ENCODE results near the gene DUSP28.

DUSP28 gene

GRCh38 chr2:240596491-240596931 lies 36.4 kb downstream of the DUSP28 start:
- H3K27ac ChIP-seq = no peak overlapping the region
- no peak for DNase-seq (ENCODE audit: low read depth, low spot score)

DNA sequence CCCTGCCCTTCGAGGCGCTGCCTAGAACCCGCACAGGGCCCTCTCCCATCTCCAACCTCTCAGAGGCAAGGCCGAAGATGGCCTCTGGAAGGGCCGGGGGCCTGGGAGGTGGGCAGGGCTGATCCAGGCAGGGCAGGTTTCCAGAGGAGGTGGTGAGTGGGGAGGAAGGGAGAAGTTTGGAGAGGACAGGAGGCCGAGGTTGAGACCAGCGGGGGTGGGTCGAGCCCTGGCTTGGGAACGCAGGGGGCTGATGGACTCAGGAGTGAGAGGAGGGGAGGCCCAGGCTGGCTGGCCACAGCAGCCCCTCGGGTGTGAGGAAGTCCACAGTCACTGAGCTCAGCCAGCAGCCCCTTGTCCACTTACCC lies 36.9 kb downstream of the DUSP28 start:
- no peak overlapping the region for H3K27ac ChIP-seq
- no peak for DNase-seq (ENCODE audit: low read depth, low spot score)

DNA sequence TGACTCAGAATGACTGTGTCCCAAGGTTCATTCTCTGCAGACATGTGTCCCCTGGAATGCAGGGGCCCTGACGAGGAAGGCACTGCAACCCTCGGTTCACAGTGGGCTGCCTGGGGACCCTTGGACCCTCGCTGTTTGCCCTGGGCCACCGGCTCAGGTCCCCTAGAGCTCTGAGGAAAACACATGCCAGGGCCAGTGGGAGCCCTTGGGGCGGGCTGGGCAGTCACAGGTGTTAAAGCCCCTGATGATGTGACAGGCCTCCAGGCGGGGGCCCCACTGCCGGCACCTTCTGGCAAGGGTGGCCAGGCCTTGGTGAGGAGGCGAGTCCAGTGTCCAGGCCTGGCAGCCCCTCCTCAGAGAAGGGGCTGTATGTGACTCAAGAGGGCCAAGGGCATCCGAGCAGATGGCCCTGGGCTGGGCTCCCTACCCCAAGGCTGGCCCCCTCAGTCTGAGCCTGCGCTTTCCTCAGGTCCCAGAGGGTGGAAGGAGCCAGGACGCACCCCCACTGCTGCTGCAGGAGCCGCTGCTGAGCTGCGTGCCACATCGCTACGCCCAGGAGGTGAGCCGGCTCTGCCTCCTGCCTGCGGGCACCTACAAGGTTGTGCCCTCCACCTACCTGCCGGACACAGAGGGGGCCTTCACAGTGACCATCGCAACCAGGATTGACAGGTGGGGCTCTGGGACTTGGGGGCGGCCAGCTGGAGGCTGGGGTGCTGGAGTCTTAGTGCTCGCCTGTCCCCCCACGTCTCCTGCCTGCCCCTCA lies 37.4 kb downstream of the DUSP28 start:
- DNase-seq (ENCODE audit: low read depth, low spot score) = no peak
- H3K27ac ChIP-seq = no peak overlapping the region

GRCh38 chr2:240598311-240598911 lies 38.3 kb downstream of the DUSP28 start:
- no peak for DNase-seq (ENCODE audit: low read depth, low spot score)

DNA sequence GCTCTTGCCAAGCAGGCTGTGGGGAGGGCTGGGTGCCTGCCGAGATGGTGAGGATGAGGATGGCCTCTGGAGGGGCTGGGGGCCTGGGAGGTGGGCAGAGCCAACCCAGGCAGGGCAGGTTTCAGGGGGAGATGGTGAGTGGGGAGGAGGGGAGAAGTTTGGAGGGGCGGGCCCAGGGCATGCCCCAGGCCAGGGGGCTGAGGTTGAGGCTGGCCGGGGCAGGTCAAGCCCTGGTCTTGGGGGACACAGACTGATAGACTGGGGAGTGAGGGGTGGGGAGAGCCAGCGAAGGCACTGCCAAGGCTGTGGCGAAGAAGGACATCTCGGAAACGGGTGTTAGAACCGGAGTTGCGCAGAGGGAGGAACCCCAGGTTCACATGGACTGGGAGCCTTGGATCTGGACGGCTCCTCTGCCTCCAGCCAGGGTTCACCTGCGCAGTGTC lies 39.0 kb downstream of the DUSP28 start:
- no peak overlapping the region for H3K27ac ChIP-seq
- DNase-seq (ENCODE audit: low read depth, low spot score) = no peak

More at GRCh38 chr2:240598311-240598911, 38.3 kb downstream of the DUSP28 start:
- no peak overlapping the region for H3K27ac ChIP-seq

DNA sequence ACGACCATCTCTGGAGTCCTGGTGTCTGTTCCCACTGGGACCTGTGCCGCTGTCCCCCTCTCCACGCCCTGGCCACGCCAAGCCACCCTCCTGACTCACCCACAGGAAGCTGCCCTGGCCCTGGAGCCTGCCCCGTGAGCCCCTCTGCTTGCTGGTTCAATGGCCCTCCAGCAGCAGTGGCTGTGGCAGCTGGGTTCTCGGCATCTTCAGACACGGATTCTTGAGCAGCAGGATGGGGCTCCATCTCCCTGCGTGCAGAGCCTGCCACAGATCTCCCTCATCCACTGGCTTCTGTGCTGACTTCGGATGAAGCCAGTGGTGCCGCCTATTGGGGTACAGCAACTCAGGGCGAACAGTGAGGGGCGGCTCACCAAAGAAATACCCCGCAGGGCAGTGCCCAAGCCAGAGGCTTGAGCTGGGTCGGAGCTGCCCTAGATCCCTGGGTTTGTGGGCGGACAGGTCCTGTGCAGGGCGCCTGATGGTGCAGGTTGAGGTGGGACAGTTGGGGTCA lies 40.3 kb downstream of the DUSP28 start:
- H3K27ac ChIP-seq = no peak overlapping the region
- no peak for DNase-seq (ENCODE audit: low read depth, low spot score)

- H3K27ac ChIP-seq = no peak overlapping the region
- no peak for DNase-seq (ENCODE audit: low read depth, low spot score)
Observed at GRCh38 chr2:240601061-240601830, 41.1 kb downstream of the DUSP28 start.

DNA sequence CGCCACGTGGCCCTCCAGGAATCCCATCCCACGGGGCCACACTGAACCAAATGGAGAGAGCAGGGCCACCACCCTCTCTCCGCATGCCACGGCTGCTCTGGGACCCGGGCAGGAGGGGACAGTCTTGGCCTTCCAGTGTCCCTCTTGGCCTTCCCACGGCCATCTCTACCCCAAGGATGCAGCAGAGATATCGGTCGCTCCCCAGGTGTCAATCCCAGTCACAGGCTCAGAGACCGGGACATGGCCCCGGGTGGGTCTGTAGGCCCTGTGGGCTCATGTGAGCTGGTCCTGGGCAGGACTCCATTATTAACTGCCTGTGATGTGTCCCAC lies 41.6 kb downstream of the DUSP28 start:
- no peak overlapping the region for H3K27ac ChIP-seq
- DNase-seq (ENCODE audit: low read depth, low spot score) = no peak

- DNase-seq (ENCODE audit: low read depth, low spot score) = no peak
- H3K27ac ChIP-seq = no peak overlapping the region
Observed at GRCh38 chr2:240602266-240603050, 42.3 kb downstream of the DUSP28 start.

- DNase-seq (ENCODE audit: low read depth, low spot score) = no peak
- no peak overlapping the region for H3K27ac ChIP-seq
Observed at GRCh38 chr2:240603081-240603835, 43.1 kb downstream of the DUSP28 start.

DNA sequence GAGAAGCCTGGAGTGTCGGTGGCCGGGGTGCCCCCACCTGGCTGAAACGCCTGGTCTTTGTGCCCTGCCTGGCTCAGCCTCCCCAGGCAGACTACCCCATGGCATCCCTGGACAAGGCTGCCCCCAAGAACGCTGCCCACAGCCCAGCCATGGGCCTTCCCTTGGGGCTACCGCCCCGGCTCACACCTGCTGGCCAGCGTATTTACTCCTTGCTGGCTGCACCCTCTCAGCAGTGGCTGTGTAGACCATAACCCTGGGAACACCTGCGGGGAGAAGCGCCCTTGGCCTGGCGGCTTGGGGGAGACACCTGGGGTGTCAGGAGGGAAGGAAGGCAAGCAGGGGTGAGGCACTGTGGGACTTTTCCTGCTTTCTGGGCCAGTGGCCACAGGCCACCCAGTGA lies 43.7 kb downstream of the DUSP28 start:
- no peak for DNase-seq (ENCODE audit: low read depth, low spot score)
- H3K27ac ChIP-seq = no peak overlapping the region

DNA sequence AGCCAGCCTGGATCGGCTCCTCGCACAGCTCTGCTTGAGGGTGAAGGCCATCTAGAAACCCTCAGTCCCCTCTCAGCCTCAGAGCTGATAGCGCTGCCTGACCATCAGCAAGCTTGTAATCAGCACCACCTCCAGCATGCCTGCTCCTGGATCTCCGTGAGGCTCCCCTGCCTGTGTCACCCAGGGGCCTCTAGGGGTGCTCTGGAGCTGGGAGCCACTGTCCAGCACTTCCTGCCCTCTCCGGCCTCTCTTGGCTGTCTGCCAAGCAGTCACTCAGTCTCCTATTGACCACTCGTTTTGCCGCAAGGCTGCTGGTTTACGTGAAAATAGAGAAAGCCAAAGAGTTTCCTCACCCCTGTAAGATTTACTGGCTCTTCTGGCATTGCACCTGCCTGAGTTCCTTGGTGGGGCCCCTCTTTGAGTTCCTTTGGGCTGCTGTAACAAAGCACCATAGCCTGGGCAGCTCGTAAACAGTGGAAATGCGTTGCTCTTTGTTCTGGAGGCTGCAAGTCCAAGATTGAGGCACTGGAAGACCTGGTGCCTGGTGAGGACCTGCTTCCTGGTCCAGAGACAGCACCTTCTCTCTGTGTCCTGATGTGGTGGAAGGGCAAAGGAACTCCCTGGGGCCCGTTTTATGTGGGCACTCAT lies 44.3 kb downstream of the DUSP28 start:
- no peak for DNase-seq (ENCODE audit: low read depth, low spot score)
- H3K27ac ChIP-seq = no peak overlapping the region

- DNase-seq (ENCODE audit: low read depth, low spot score) = no peak
- H3K27ac ChIP-seq = no peak overlapping the region
Observed at GRCh38 chr2:240604939-240605716, 45.0 kb downstream of the DUSP28 start.

GRCh38 chr2:240605867-240606743 lies 45.9 kb downstream of the DUSP28 start:
- no peak overlapping the region for H3K27ac ChIP-seq

GRCh38 chr2:240611601-240612210 lies 51.5 kb downstream of the DUSP28 start:
- no peak overlapping the region for H3K27ac ChIP-seq
- DNase-seq (ENCODE audit: low read depth, low spot score) = no peak

More at GRCh38 chr2:240605867-240606743, 45.9 kb downstream of the DUSP28 start:
- no peak for DNase-seq (ENCODE audit: low read depth, low spot score)
